Parathyroid adenoma (tissue), 2 donors: Measurements from ENCODE around the gene ADAM23.

Experiments
- H2AFZ ChIP-seq: fragments of 300-600 bp; sonication (generic); one replicate; pipeline ENCODE4 v1.7.0; 2017; ENCODE audit warnings: antibody characterized with exemption, mild to moderate bottlenecking
- H3K27ac ChIP-seq: fragments of 300-600 bp; sonication (generic); one replicate; pipeline ENCODE4 v1.7.0; 2017
- H3K27me3 ChIP-seq: fragments of 300-600 bp; sonication (generic); one replicate; pipeline ENCODE4 v1.7.0; 2017; ENCODE audit warnings: low read length; ENCODE audit not compliant: control insufficient read depth, insufficient read depth
- H3K36me3 ChIP-seq: fragments of 300-600 bp; sonication (generic); one replicate; pipeline ENCODE4 v1.7.0; 2017; ENCODE audit warnings: low read length; ENCODE audit not compliant: control insufficient read depth, insufficient read depth
- H3K4me1 ChIP-seq: fragments of 300-600 bp; sonication (generic); one replicate; pipeline ENCODE4 v1.7.0; 2017; ENCODE audit warnings: control low read depth
- H3K4me2 ChIP-seq: fragments of 300-600 bp; sonication (generic); one replicate; pipeline ENCODE4 v1.7.0; 2017; ENCODE audit warnings: low read length
- H3K4me3 ChIP-seq: fragments of 300-600 bp; sonication (generic); one replicate; pipeline ENCODE4 v1.7.0; 2017; ENCODE audit warnings: low read depth, low read length
- H3K79me2 ChIP-seq: fragments of 300-600 bp; sonication (generic); one replicate; pipeline ENCODE4 v1.7.0; 2017; ENCODE audit warnings: control low read depth
- H3K9ac ChIP-seq: fragments of 300-600 bp; sonication (generic); one replicate; pipeline ENCODE4 v1.7.0; 2017; ENCODE audit warnings: mild to moderate bottlenecking
- H3K9me3 ChIP-seq: fragments of 300-600 bp; sonication (generic); one replicate; pipeline ENCODE4 v1.7.0; 2017; ENCODE audit warnings: low read length; ENCODE audit not compliant: control insufficient read depth
- TF ChIP-seq, protein P1 (sequence below): fragments of 300-600 bp; sonication (generic); IDR thresholded peaks from one replicate; pipeline ENCODE4 v1.7.0; 2017; ENCODE audit warnings: antibody characterized with exemption, mild to moderate bottlenecking
- donor health status: primary hyperparathyroidism.

The ADAM23 gene

DNA sequence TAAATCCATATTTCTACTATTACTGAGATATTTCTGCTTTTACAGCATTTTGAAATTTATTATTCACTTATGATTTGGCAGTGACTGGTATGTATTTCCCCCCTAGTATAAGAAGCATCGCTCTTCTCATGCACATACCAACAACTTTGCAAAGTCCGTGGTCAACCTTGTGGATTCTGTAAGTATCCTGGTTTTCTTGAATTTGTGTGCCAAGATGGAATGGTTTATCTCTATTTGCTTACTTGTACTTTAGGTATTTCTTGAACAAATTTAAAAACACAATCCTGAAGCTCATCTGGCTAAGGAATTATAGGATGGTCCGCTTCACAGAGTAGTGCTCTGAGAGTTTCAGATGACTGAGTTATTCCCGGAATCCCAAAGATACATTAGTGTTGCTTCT, 114.0 kb downstream of the ADAM23 start:
- Histone ChIP-seq H3K4me2 (no peak overlapping the region), H3K36me3 (no peaks in the 10 kb centered on the region), H3K9ac (no peak overlapping the region), H2AFZ (no peak overlapping the region), H3K4me3 (no peak overlapping the region), H3K79me2 (no peaks in the 10 kb centered on the region), H3K27me3 (no peaks in the 10 kb centered on the region), H3K9me3 (no peaks in the 10 kb centered on the region), H3K4me1 (no peaks in the 10 kb centered on the region), H3K27ac (no peak overlapping the region)
- TF ChIP-seq, protein P1, sequence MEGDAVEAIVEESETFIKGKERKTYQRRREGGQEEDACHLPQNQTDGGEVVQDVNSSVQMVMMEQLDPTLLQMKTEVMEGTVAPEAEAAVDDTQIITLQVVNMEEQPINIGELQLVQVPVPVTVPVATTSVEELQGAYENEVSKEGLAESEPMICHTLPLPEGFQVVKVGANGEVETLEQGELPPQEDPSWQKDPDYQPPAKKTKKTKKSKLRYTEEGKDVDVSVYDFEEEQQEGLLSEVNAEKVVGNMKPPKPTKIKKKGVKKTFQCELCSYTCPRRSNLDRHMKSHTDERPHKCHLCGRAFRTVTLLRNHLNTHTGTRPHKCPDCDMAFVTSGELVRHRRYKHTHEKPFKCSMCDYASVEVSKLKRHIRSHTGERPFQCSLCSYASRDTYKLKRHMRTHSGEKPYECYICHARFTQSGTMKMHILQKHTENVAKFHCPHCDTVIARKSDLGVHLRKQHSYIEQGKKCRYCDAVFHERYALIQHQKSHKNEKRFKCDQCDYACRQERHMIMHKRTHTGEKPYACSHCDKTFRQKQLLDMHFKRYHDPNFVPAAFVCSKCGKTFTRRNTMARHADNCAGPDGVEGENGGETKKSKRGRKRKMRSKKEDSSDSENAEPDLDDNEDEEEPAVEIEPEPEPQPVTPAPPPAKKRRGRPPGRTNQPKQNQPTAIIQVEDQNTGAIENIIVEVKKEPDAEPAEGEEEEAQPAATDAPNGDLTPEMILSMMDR: no peak

DNA sequence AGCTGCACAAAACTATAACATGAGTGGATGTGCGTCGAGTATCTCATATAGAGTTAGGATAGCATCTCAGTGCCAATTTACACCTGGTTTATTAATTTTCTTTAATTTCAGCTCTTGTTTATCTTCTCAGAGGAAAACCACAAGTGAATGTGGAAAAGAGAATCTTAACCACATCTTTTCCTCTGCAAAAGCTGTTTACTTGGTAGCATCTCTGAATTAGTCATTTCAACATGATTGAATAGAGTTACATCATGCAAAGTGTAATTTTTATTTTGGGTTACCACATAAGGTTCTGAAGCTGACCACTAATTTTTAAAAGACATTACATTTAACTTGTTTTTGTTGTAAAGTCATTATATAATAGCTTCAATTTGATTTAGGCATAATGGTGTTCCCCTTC, 115.2 kb downstream of the ADAM23 start:
- Histone ChIP-seq H3K27me3 (no peaks in the 10 kb centered on the region), H3K79me2 (no peaks in the 10 kb centered on the region), H3K36me3 (no peaks in the 10 kb centered on the region), H3K4me2 (no peak overlapping the region), H3K9ac (no peak overlapping the region), H3K4me1 (no peaks in the 10 kb centered on the region), H3K4me3 (no peak overlapping the region), H3K27ac (no peak overlapping the region), H2AFZ (no peak overlapping the region), H3K9me3 (no peaks in the 10 kb centered on the region)
- TF ChIP-seq, protein P1: no peak

DNA sequence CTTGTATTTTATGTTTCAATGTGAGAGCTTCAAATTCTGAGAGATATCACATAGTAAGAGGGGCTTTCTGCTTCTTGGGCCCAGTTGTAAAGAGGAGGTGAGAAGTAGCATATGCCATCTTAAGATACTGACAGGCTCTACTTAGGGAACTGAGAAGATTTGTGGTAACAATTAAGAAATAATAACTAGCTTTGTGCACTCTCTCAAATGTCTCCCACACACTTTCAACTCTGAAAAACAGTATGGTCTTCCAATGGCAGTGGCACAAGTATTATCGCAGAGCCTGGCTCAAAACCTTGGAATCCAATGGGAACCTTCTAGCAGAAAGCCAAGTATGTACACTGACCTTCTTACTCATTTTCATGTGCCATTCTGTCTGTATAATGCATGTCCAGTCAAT, 118.6 kb downstream of the ADAM23 start:
- no peak overlapping the region for H3K9ac ChIP-seq
- H3K4me3 ChIP-seq: no peak overlapping the region
- no peak overlapping the region for H3K4me2 ChIP-seq
- no peaks in the 10 kb centered on the region for H3K36me3 ChIP-seq
- no peaks in the 10 kb centered on the region for H3K27me3 ChIP-seq
- TF ChIP-seq, protein P1: no peak
- H3K27ac ChIP-seq: no peak overlapping the region
- H2AFZ ChIP-seq: no peak overlapping the region
- no peaks in the 10 kb centered on the region for H3K79me2 ChIP-seq
- H3K9me3 ChIP-seq: no peaks in the 10 kb centered on the region
- no peaks in the 10 kb centered on the region for H3K4me1 ChIP-seq

DNA sequence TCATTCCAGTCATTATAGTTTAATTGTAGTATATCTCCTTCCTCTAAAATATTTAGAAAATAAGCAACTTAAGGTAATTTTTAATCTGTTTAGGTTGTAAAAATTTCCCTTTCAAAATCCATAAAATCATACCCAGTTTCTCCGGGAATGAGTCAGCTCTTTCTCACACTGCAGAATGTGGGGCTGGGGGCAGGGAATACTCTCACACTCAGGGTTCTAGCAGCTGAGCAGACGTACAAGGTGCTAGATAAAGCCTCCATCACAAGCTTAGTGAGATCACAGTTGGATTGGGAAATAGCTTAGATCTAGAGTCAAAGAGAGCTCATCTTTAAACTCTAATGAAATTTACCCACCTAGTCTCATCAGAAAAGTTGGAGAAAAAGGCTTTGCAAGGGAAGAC, 119.0 kb downstream of the ADAM23 start:
- no peaks in the 10 kb centered on the region for H3K27me3 ChIP-seq
- no peaks in the 10 kb centered on the region for H3K9me3 ChIP-seq
- no peaks in the 10 kb centered on the region for H3K79me2 ChIP-seq
- no peak overlapping the region for H3K4me3 ChIP-seq
- no peak overlapping the region for H3K9ac ChIP-seq
- TF ChIP-seq, protein P1: no peak
- no peak overlapping the region for H2AFZ ChIP-seq
- H3K4me2 ChIP-seq: no peak overlapping the region
- no peaks in the 10 kb centered on the region for H3K4me1 ChIP-seq
- no peaks in the 10 kb centered on the region for H3K36me3 ChIP-seq
- H3K27ac ChIP-seq: no peak overlapping the region

DNA sequence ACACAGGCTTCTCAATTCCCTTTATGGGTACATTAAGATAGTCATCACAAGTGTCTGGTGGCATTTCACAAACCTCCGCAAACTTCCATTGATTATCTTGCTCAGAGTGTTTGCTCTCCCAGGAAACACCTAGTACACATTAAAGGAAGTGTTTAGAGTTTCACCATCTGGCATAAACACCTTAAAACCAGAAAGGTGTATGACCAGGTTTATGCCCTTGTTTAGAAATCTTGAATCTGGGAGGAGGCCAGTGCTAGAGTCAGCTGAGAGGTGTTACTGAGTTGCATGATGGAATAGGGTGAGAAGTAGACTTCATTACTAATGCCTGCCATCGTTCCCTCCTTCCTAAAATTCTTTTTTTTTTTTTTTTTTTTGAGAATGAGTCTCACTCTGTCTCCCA, 120.0 kb downstream of the ADAM23 start:
- TF ChIP-seq, protein P1: no peak
- H3K27me3 ChIP-seq: no peaks in the 10 kb centered on the region
- no peaks in the 10 kb centered on the region for H3K9me3 ChIP-seq
- H3K79me2 ChIP-seq: no peaks in the 10 kb centered on the region
- no peak overlapping the region for H3K4me3 ChIP-seq
- H2AFZ ChIP-seq: no peak overlapping the region
- H3K4me2 ChIP-seq: no peak overlapping the region
- no peaks in the 10 kb centered on the region for H3K36me3 ChIP-seq
- no peaks in the 10 kb centered on the region for H3K4me1 ChIP-seq
- H3K9ac ChIP-seq: no peak overlapping the region
- H3K27ac ChIP-seq: no peak overlapping the region
